ENCODE results near the gene MTA1. TPM values are rescaled to one million over a fixed set of nuclear protein-coding genes. Genes with fewer than 3 reads are reported as not detected.

Gene MTA1
- total RNA-seq, 2 experiments from 2014 or later = 107 to 113 TPM

DNA sequence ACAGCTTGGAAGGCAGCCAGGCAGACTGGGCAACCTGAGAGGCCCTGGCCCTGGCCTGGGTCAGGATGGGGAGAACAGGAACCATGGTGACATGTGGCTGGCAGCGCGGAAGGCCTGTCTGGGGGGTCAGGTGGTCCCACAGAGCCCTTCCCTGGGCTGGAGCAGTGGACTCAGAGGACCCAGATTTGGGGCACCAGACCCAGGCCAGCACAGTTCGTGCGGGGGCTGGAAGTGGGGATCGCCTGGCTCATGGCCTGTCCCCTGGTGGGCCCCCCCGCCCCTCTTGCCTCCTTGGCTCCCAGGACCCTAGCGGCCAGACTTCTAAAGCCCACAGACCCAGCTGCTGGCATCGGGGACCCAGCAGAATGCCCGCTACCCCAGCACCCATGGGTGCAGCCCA, 21.4 kb downstream of the MTA1 start:
- CTCF ChIA-PET = no interaction called here
- Mint-ChIP-seq H3K27me3 (no peaks in the 10 kb centered on the region), H3K27ac (no peak overlapping the region), H3K4me1 (ENCODE audit: low read depth) (peaks cover 4% of the 10 kb centered on the region), H3K9me3 (no peaks in the 10 kb centered on the region), H3K4me3 (no peak overlapping the region), H3K36me3 (ENCODE audit: low read depth) (peaks cover 9% of the 10 kb centered on the region)
- H3K36me3 ChIP-seq (ENCODE audit: insufficient read depth, low read length) = peaks cover 8% of the 10 kb centered on the region
- no peak overlapping the region for H3K4me3 ChIP-seq (ENCODE audit: low read length)
- H3K9me3 ChIP-seq (ENCODE audit: control insufficient read depth in 1 of 2, insufficient read depth in 1 of 2, low read length in 2 of 2) = no peaks in the 10 kb centered on the region
- intact Hi-C loops (cut with DNase I, micrococcal nuclease) = no loop called here
- POLR2A ChIA-PET = no interaction called here
- TF ChIP-seq, protein P1, sequence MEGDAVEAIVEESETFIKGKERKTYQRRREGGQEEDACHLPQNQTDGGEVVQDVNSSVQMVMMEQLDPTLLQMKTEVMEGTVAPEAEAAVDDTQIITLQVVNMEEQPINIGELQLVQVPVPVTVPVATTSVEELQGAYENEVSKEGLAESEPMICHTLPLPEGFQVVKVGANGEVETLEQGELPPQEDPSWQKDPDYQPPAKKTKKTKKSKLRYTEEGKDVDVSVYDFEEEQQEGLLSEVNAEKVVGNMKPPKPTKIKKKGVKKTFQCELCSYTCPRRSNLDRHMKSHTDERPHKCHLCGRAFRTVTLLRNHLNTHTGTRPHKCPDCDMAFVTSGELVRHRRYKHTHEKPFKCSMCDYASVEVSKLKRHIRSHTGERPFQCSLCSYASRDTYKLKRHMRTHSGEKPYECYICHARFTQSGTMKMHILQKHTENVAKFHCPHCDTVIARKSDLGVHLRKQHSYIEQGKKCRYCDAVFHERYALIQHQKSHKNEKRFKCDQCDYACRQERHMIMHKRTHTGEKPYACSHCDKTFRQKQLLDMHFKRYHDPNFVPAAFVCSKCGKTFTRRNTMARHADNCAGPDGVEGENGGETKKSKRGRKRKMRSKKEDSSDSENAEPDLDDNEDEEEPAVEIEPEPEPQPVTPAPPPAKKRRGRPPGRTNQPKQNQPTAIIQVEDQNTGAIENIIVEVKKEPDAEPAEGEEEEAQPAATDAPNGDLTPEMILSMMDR (IDR thresholded peaks at IDR 0.05) = no peak
- H3K4me1 ChIP-seq (ENCODE audit: insufficient read depth, low read length) = peaks cover 13% of the 10 kb centered on the region
- no peaks in the 10 kb centered on the region for H3K27me3 ChIP-seq (ENCODE audit: control insufficient read depth in 1 of 2, insufficient read depth in 2 of 2, low read length in 2 of 2)
- no peak for ATAC-seq (ENCODE audit: poor library complexity)
- DNase-seq = no peak
- no peak overlapping the region for H3K27ac ChIP-seq (ENCODE audit: low read depth in 1 of 2, low read length in 2 of 2)

GRCh38 chr14:105442125-105442524, 22.5 kb downstream of the MTA1 start:
- no peaks in the 10 kb centered on the region for H3K4me1 Mint-ChIP-seq (ENCODE audit: low read depth)
- H3K27me3 ChIP-seq (ENCODE audit: control insufficient read depth in 1 of 2, insufficient read depth in 2 of 2, low read length in 2 of 2) = no peaks in the 10 kb centered on the region
- TF ChIP-seq, protein P1 (IDR thresholded peaks at IDR 0.05) = no peak
- ATAC-seq (ENCODE audit: poor library complexity) (no peak), DNase-seq (no peak)
- H3K36me3 ChIP-seq (ENCODE audit: insufficient read depth, low read length) = peaks cover 8% of the 10 kb centered on the region
- H3K27ac Mint-ChIP-seq = no peak overlapping the region
- H3K4me3 Mint-ChIP-seq = no peak overlapping the region
- ChIA-PET POLR2A (no interaction called here), CTCF (no interaction called here)
- intact Hi-C loops (cut with DNase I, micrococcal nuclease) = no loop called here
- peaks cover 13% of the 10 kb centered on the region for H3K4me1 ChIP-seq (ENCODE audit: insufficient read depth, low read length)
- H3K27ac ChIP-seq (ENCODE audit: low read depth in 1 of 2, low read length in 2 of 2) = no peak overlapping the region
- H3K36me3 Mint-ChIP-seq (ENCODE audit: low read depth) = peaks cover 9% of the 10 kb centered on the region
- H3K4me3 ChIP-seq (ENCODE audit: low read length) = no peak overlapping the region
- no peaks in the 10 kb centered on the region for H3K9me3 Mint-ChIP-seq
- no peaks in the 10 kb centered on the region for H3K9me3 ChIP-seq (ENCODE audit: control insufficient read depth in 1 of 2, insufficient read depth in 1 of 2, low read length in 2 of 2)
- no peaks in the 10 kb centered on the region for H3K27me3 Mint-ChIP-seq

DNA sequence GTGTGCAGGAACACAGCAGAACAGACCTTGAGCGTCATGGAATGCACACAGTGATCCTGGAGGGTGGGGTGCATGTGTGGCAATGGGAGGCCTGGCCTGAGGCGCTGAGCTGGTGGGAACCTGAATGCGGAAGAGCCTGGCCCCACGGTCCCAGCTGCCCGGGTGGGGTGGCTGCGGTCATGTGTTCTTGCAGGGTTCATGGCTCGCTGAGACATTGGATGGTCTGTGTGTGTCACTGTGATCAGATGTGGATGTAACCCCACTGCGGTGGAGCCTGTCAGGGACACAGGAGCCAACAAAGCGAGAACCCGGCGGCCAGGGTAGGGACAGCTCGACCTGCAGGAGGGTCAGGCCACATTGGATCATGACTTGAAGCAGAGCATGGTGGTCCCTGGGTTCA, 23.2 kb downstream of the MTA1 start:
- POLR2A ChIA-PET = no interaction called here

More for the DNA sequence above, 23.2 kb downstream of the MTA1 start:
- H3K9me3 Mint-ChIP-seq = no peaks in the 10 kb centered on the region
- Histone ChIP-seq H3K9me3 (ENCODE audit: control insufficient read depth in 1 of 2, insufficient read depth in 1 of 2, low read length in 2 of 2) (no peaks in the 10 kb centered on the region), H3K4me3 (ENCODE audit: low read length) (no peak overlapping the region), H3K27ac (ENCODE audit: low read depth in 1 of 2, low read length in 2 of 2) (no peak overlapping the region), H3K27me3 (ENCODE audit: control insufficient read depth in 1 of 2, insufficient read depth in 2 of 2, low read length in 2 of 2) (no peaks in the 10 kb centered on the region), H3K4me1 (ENCODE audit: insufficient read depth, low read length) (peaks cover 8% of the 10 kb centered on the region), H3K36me3 (ENCODE audit: insufficient read depth, low read length) (peaks cover 8% of the 10 kb centered on the region)
- no peak for DNase-seq
- H3K4me1 Mint-ChIP-seq (ENCODE audit: low read depth) = no peaks in the 10 kb centered on the region
- intact Hi-C loops (cut with DNase I, micrococcal nuclease) = no loop called here
- no peak overlapping the region for H3K4me3 Mint-ChIP-seq
- no peak for ATAC-seq (ENCODE audit: poor library complexity)
- TF ChIP-seq, protein P1 (IDR thresholded peaks at IDR 0.05) = no peak
- CTCF ChIA-PET = no interaction called here
- H3K27ac Mint-ChIP-seq = no peak overlapping the region
- H3K27me3 Mint-ChIP-seq = no peaks in the 10 kb centered on the region
- H3K36me3 Mint-ChIP-seq (ENCODE audit: low read depth) = peaks cover 9% of the 10 kb centered on the region
